Stomach (tissue), 9 donors: ENCODE measurements around the gene CD53. TPM values are rescaled to one million over a fixed set of nuclear protein-coding genes. Genes with fewer than 3 reads are reported as not detected.

Experiments
- DNase-seq, 2 donors: peaks; one replicate each; pipeline versions ENCODE4 v3.0.0 to v3.0.0-alpha.2; 2013 to 2019
- H3K27ac ChIP-seq, 5 donors: fragments of 200-600 bp in 4 of 5; sonication (generic) in 4 of 5; one replicate each; pipeline ENCODE4 v1.5.1; 2013 to 2019; ENCODE audit warnings: mild to moderate bottlenecking in 1 of 5, moderate library complexity in 1 of 5
- H3K27me3 ChIP-seq, 3 donors: fragments of 200-600 bp; sonication (generic); one replicate each; pipeline ENCODE4 v1.5.1; 2017 to 2019; ENCODE audit warnings: mixed run types in 1 of 3
- H3K36me3 ChIP-seq, 4 donors: fragments of 200-600 bp; sonication (generic); 1 replicate in 3 of 4; 2 replicates in 1 of 4; pipeline ENCODE4 v1.5.1; 2016 to 2019
- H3K4me1 ChIP-seq, 4 donors: fragments of 200-600 bp; sonication (generic); one replicate each; pipeline ENCODE4 v1.5.1; 2016 to 2019
- H3K4me3 ChIP-seq, 4 donors: fragments of 200-600 bp; sonication (generic) in 3 of 4; one replicate each; pipeline ENCODE4 v1.5.1; 2016 to 2019; ENCODE audit warnings: mild to moderate bottlenecking in 1 of 4
- H3K9me3 ChIP-seq, 4 donors: fragments of 200-600 bp; sonication (generic); one replicate each; pipeline ENCODE4 v1.5.1; 2016 to 2019
- EP300 ChIP-seq: sonication (generic); formaldehyde crosslinking; IDR thresholded peaks from one replicate; pipeline ENCODE4 v1.6.1; 2017; ENCODE audit warnings: antibody characterized with exemption
- POLR2A ChIP-seq, 4 donors: fragments of 450-650 bp; IDR thresholded peaks; one replicate each; pipeline ENCODE4 v1.6.1; 2016; ENCODE audit warnings: antibody characterized with exemption in 4 of 4, control low read depth in 2 of 4, mild to moderate bottlenecking in 1 of 4, moderate library complexity in 1 of 4
- POLR2AphosphoS5 ChIP-seq, 3 donors: sonication (generic); formaldehyde crosslinking; IDR thresholded peaks; one replicate each; pipeline ENCODE4 v1.6.1; 2016; ENCODE audit warnings: antibody characterized with exemption in 3 of 3
- WGBS, 5 donors: extraction: QIAGEN DNeasy Blood & Tissue Kit in 3 of 5; methylation state at CpG; one replicate each; pipeline versions ENCODE4 v1.1.5 to v1.1.7; 2013 to 2018; 5-methylcytosine and 5-hydroxymethylcytosine counted together
- intact Hi-C: fragments of 100-400 bp; cut with DNase I; formaldehyde crosslinking; loops from one replicate; pipeline ENCODE4 v1.15.1; 2023; ENCODE audit warnings: low total_unique reads
- polyA plus RNA-seq, 3 donors: library from polyadenylated mRNA; stranded (reverse); fragments of 200-250 nt; gene quantifications; one replicate each; pipeline ENCODE4 v1.2.3, GENCODE V29; 2013
- total RNA-seq, 5 donors: library from RNA; depleted of rRNA; stranded (reverse); fragments of >200 nt; gene quantifications; one replicate each; pipeline versions ENCODE4 v1.1.0 to v1.2.3, GENCODE V29; 2014 to 2016
- TF ChIP-seq, protein P1 (sequence below), 7 experiments: fragments of 450-650 bp in 4 of 7; fragments of 200-600 bp in 3 of 7; sonication (generic) in 3 of 7; IDR thresholded peaks; one replicate each; pipeline ENCODE4 v1.5.1; 2016 to 2019; ENCODE audit warnings: antibody characterized with exemption in 7 of 7, control low read depth in 2 of 7, mild to moderate bottlenecking in 1 of 7
- donor health status: healthy with polysubstance abuse.
- donor health status: Bipolar disorder and iron deficiency.
- donor health status: healthy.

Gene CD53
- total and polyA plus RNA-seq, 8 donors = 3.1 to 70.6 (median 23.0) TPM; not detected in 1

DNA sequence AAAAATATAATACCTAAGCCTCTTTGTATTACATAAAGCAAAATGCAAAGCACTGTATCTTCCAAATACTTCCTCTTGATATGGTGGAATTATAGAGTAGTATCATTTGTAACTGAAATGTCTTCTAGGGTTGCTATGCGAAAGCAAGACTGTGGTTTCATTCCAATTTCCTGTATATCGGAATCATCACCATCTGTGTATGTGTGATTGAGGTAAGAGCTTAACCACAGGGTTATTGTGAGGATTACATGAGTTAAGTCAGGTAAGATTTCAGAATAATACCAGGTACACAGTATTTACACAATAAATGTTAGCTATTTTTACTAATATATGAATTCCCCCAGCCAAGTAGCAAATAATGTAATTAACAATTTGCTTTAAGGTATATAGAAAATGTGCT lies 24.7 kb downstream of the CD53 start:
- TF ChIP-seq, protein P1, sequence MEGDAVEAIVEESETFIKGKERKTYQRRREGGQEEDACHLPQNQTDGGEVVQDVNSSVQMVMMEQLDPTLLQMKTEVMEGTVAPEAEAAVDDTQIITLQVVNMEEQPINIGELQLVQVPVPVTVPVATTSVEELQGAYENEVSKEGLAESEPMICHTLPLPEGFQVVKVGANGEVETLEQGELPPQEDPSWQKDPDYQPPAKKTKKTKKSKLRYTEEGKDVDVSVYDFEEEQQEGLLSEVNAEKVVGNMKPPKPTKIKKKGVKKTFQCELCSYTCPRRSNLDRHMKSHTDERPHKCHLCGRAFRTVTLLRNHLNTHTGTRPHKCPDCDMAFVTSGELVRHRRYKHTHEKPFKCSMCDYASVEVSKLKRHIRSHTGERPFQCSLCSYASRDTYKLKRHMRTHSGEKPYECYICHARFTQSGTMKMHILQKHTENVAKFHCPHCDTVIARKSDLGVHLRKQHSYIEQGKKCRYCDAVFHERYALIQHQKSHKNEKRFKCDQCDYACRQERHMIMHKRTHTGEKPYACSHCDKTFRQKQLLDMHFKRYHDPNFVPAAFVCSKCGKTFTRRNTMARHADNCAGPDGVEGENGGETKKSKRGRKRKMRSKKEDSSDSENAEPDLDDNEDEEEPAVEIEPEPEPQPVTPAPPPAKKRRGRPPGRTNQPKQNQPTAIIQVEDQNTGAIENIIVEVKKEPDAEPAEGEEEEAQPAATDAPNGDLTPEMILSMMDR (IDR thresholded peaks at IDR 0.05) = no peak
- TF ChIP-seq POLR2AphosphoS5 (IDR thresholded peaks at IDR 0.05) (no peak), POLR2A (IDR thresholded peaks at IDR 0.05) (no peak), EP300 (no peak)
- Histone ChIP-seq H3K4me3 (no peak overlapping the region), H3K27ac (no peak overlapping the region), H3K4me1 (no peaks in the 10 kb centered on the region), H3K9me3 (no peaks in the 10 kb centered on the region), H3K27me3 (no peaks in the 10 kb centered on the region), H3K36me3 (peaks cover 0 to 21% (median 6%) of the 10 kb centered on the region in 4 donors)
- DNase-seq = no peak
- intact Hi-C loops = no loop called here
- 78 to 90% (median 86%) methylated on average over 2 of the region's 2 CpGs for WGBS, 5 donors

- no peak for DNase-seq
- TF ChIP-seq POLR2AphosphoS5 (IDR thresholded peaks at IDR 0.05) (no peak), POLR2A (IDR thresholded peaks at IDR 0.05) (no peak), EP300 (no peak)
- TF ChIP-seq, protein P1 (IDR thresholded peaks at IDR 0.05) = no peak
- Histone ChIP-seq H3K4me3 (no peak overlapping the region), H3K27me3 (no peaks in the 10 kb centered on the region), H3K4me1 (no peaks in the 10 kb centered on the region), H3K9me3 (no peaks in the 10 kb centered on the region), H3K27ac (no peak overlapping the region), H3K36me3 (peaks cover 0 to 15% (median 6%) of the 10 kb centered on the region in 4 donors)
- intact Hi-C loops = no loop called here
- WGBS, 5 donors = 52 to 71% (median 67%) methylated on average over 3 of the region's 3 CpGs
Observed at GRCh38 chr1:110898734-110899457, 25.9 kb downstream of the CD53 start.

DNA sequence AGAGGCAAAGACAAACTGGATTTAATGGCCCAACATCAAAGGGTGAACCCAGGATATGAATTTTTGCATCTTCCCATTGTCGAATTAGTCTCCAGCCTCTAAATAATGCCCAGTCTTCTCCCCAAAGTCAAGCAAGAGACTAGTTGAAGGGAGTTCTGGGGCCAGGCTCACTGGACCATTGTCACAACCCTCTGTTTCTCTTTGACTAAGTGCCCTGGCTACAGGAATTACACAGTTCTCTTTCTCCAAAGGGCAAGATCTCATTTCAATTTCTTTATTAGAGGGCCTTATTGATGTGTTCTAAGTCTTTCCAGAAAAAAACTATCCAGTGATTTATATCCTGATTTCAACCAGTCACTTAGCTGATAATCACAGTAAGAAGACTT lies 26.5 kb downstream of the CD53 start:
- Histone ChIP-seq H3K36me3 (peaks cover 0 to 12% (median 5%) of the 10 kb centered on the region in 4 donors), H3K9me3 (no peaks in the 10 kb centered on the region), H3K4me3 (no peak overlapping the region), H3K4me1 (no peaks in the 10 kb centered on the region), H3K27me3 (no peaks in the 10 kb centered on the region), H3K27ac (no peak overlapping the region)
- no peak for TF ChIP-seq POLR2A (IDR thresholded peaks at IDR 0.05)
- TF ChIP-seq POLR2AphosphoS5 (IDR thresholded peaks at IDR 0.05) = no peak
- no peak for TF ChIP-seq EP300
- TF ChIP-seq, protein P1 (IDR thresholded peaks at IDR 0.05) = no peak
- intact Hi-C loops = no loop called here
- 82 to 94% (median 90%) methylated on average over 1 of the region's 1 CpG for WGBS, 5 donors
- DNase-seq = no peak

GRCh38 chr1:110902820-110903463 lies 30.0 kb downstream of the CD53 start:
- Histone ChIP-seq H3K9me3 (no peaks in the 10 kb centered on the region), H3K4me1 (no peaks in the 10 kb centered on the region), H3K27me3 (no peaks in the 10 kb centered on the region), H3K36me3 (peaks cover 0 to 6% (median 2%) of the 10 kb centered on the region in 4 donors), H3K27ac (no peak overlapping the region), H3K4me3 (no peak overlapping the region)
- 77 to 83% (median 79%) methylated on average over 6 of the region's 6 CpGs for WGBS, 5 donors
- TF ChIP-seq EP300 (no peak), POLR2AphosphoS5 (IDR thresholded peaks at IDR 0.05) (no peak), POLR2A (IDR thresholded peaks at IDR 0.05) (no peak)
- TF ChIP-seq, protein P1 (IDR thresholded peaks at IDR 0.05) = no peak
- DNase-seq = no peak
- intact Hi-C loops = no loop called here
